ENCODE measurements around the gene TAS2R43. TPM values are rescaled to one million over a fixed set of nuclear protein-coding genes. Genes with fewer than 3 reads are reported as not detected.

TAS2R43 gene
- total and polyA plus RNA-seq, 2 of the 8 experiments (the other 6 are each of a cell fraction or from before 2014, with no cell fraction given), result 0.18 TPM; not detected in 1

DNA sequence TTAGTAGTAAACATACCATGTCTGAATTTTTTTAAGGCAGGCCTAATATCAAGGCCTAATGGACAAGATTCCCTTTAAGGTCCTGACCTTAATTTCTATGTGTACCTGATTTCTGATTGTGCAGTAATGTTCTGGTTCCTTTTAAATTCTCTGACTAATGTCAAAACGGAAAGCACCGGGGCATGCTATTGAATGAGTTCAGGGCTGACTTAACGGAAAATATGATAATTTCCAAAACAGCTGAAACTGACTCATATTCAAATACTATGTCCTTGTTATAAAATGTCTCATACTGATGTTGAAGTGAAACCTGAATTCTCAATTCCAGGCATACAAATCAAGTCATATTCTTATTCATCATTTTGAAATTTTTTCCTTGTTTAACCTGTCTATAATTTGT is 6.7 kb downstream of the TAS2R43 start (continued):
- no peak for TF ChIP-seq NANOG (IDR thresholded peaks at IDR 0.05; ENCODE audit: insufficient read depth, low read depth, low read length, poor library complexity, severe bottlenecking)
- no peak for TF ChIP-seq JUND (IDR thresholded peaks at IDR 0.05; ENCODE audit: low read length)
- TF ChIP-seq SIN3A (conservative IDR thresholded peaks at IDR 0.05 in 1 of 2, IDR thresholded peaks at IDR 0.05 in 1 of 2; ENCODE audit: low read depth in 1 of 2, low read length in 2 of 2), result no peak
- no peak for TF ChIP-seq CREB1 (IDR thresholded peaks at IDR 0.05)
- no peak for TF ChIP-seq KDM4A (IDR thresholded peaks at IDR 0.05; ENCODE audit: low read depth, low read length, severe bottlenecking)
- no peak for TF ChIP-seq TAF1 (IDR thresholded peaks at IDR 0.05; ENCODE audit: low read depth, low read length)

All from H1 (cell line).